Keratinocyte (primary cell): ENCODE data around the gene ZBTB9.

Source experiments
- EZH2 ChIP-seq: IDR thresholded peaks from one replicate; pipeline ENCODE4 v1.6.1; 2012; ENCODE audit warnings: inconsistent platforms, mild to moderate bottlenecking, low read length, moderate library complexity
- TF ChIP-seq, protein P1 (sequence below), 3 experiments: IDR thresholded peaks in 1 of 3; conservative IDR thresholded peaks in 1 of 3; optimal IDR thresholded peaks in 1 of 3; 2 replicates in 2 of 3; 3 replicates in 1 of 3; pipeline versions ENCODE3 to v1.5.1; 2011; ENCODE audit warnings: low read length in 3 of 3, mild to moderate bottlenecking in 3 of 3, moderate library complexity in 2 of 3, control low read depth in 1 of 3, inconsistent platforms in 1 of 3; ENCODE audit not compliant: insufficient read depth in 2 of 3; ENCODE audit errors: extremely low read depth in 1 of 3

DNA sequence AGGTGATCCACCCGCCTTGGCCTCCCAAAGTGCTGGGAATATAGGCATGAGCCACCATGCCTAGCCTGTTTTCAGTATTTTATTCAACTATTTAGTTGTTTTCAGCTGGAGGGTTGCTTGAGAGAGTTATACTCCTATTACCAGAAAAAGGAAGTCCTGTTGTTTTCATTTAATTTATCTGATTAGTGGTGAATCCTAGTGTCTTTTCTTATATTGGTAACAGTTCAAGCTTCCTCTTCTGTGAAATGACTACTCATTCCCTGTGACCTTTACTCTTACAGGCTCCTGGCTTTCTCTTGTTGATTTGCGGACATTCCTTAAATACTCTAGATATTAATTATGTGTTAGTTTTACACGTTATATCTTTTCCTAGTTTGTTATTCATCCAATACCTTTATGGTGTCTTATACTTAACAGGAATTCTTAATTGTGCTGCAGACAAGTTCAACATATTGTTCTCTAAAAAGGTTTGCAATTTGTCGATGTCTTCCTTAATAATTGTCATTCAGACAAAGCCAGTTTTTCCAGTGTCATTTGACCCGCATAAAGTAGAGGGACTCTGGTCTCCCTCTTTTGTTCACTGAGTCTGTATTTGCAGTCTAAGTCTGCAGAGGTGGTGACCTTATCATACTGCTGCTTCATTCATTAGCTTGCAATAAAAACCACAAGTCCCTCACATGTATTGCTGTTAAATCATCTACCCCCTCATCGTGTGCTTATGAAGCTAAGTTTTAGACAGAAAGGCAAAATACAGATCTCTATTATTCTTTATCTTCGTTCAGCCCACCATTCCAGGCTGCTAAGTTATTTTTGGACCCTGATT is 51.4 kb downstream of the ZBTB9 start:
- TF ChIP-seq, protein P1, sequence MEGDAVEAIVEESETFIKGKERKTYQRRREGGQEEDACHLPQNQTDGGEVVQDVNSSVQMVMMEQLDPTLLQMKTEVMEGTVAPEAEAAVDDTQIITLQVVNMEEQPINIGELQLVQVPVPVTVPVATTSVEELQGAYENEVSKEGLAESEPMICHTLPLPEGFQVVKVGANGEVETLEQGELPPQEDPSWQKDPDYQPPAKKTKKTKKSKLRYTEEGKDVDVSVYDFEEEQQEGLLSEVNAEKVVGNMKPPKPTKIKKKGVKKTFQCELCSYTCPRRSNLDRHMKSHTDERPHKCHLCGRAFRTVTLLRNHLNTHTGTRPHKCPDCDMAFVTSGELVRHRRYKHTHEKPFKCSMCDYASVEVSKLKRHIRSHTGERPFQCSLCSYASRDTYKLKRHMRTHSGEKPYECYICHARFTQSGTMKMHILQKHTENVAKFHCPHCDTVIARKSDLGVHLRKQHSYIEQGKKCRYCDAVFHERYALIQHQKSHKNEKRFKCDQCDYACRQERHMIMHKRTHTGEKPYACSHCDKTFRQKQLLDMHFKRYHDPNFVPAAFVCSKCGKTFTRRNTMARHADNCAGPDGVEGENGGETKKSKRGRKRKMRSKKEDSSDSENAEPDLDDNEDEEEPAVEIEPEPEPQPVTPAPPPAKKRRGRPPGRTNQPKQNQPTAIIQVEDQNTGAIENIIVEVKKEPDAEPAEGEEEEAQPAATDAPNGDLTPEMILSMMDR (optimal IDR thresholded peaks at IDR 0.05 in 1 of 3, IDR thresholded peaks at IDR 0.05 in 1 of 3, conservative IDR thresholded peaks at IDR 0.05 in 1 of 3; ENCODE audit: extremely low read depth in 1 of 3, insufficient read depth in 2 of 3, low read length in 3 of 3), result no peak
- no peak for TF ChIP-seq EZH2
